Activated CD4-positive, alpha-beta memory T cell treated with anti-CD3 and anti-CD28 coated beads for 36 hours (primary cell): ENCODE results near the gene SLC15A4. TPM values are rescaled to one million over a fixed set of nuclear protein-coding genes. Genes with fewer than 3 reads are reported as not detected.
A peak's percentile ranks its signal among the peaks of the same experiment; 100 is the strongest.
"Not testable (repeated sequence)": the region's sequence is repeated elsewhere in the genome, so short reads cannot be mapped to it uniquely, and the experiment has no call there.

ENCODE experiments used
- CTCF ChIA-PET: fragments of 350-600 bp; sonication (Branson Sonifier 250); formaldehyde crosslinking; loops from one replicate; lab custom pipeline; 2021; ENCODE audit warnings: antibody characterized with exemption, inconsistent platforms; lab: Charles Lee
- POLR2A ChIA-PET: fragments of 350-600 bp; sonication (Branson Sonifier 250); formaldehyde crosslinking; loops from one replicate; lab custom pipeline; 2021; ENCODE audit warnings: antibody characterized with exemption; lab: Charles Lee
- DNase-seq: peaks from one replicate; pipeline ENCODE4 v3.0.0-alpha.2; 2020
- H3K27ac Mint-ChIP-seq: one replicate; pipeline ENCODE4 v1.8.0; 2021; ENCODE audit warnings: mixed read lengths
- H3K27me3 Mint-ChIP-seq: one replicate; pipeline ENCODE4 v1.8.0; 2021; ENCODE audit warnings: mixed read lengths
- H3K36me3 Mint-ChIP-seq: one replicate; pipeline ENCODE4 v1.8.0; 2021; ENCODE audit warnings: mixed read lengths
- H3K4me1 Mint-ChIP-seq: one replicate; pipeline ENCODE4 v1.8.0; 2021; ENCODE audit warnings: low read depth, mixed read lengths
- H3K4me3 Mint-ChIP-seq: one replicate; pipeline ENCODE4 v1.8.0; 2021; ENCODE audit warnings: mild to moderate bottlenecking, mixed read lengths
- H3K9me3 Mint-ChIP-seq: one replicate; pipeline ENCODE4 v1.8.0; 2021; ENCODE audit warnings: mixed read lengths
- intact Hi-C: fragments of 100-400 bp; cut with micrococcal nuclease; formaldehyde crosslinking; loops from one replicate; pipeline ENCODE4 v1.15.1; 2023
- total RNA-seq, 2 experiments: library from RNA; stranded (reverse); gene quantifications; one replicate each; pipeline ENCODE4 v1.2.3, GENCODE V29; 2021

Gene SLC15A4
- total RNA-seq, 2 experiments from 2014 or later = 15.5 to 19.3 TPM

GRCh38 chr12:128839885-128840284 is 16.1 kb upstream of the SLC15A4 start:
- H3K27ac Mint-ChIP-seq, POLR2A ChIA-PET, CTCF ChIA-PET, H3K36me3 Mint-ChIP-seq, H3K9me3 Mint-ChIP-seq, H3K4me1 Mint-ChIP-seq, DNase-seq, H3K4me3 Mint-ChIP-seq, intact Hi-C loops: not testable (repeated sequence)
- peaks cover 16% of the 10 kb centered on the region for H3K27me3 Mint-ChIP-seq

- Mint-ChIP-seq H3K4me1 (peaks cover 13% of the 10 kb centered on the region), H3K27ac (no peak overlapping the region), H3K36me3 (no peaks in the 10 kb centered on the region), H3K9me3 (no peaks in the 10 kb centered on the region), H3K4me3 (no peak overlapping the region), H3K27me3 (peaks cover 14% of the 10 kb centered on the region)
- intact Hi-C loops = no loop called here
- POLR2A ChIA-PET = no interaction called here
- no peak for DNase-seq
- CTCF ChIA-PET = no interaction called here
These were observed 9.7 kb upstream of the SLC15A4 start for GRCh38 chr12:128833418-128833817.

- intact Hi-C loops = no loop called here
- no peaks in the 10 kb centered on the region for H3K36me3 Mint-ChIP-seq
- no peak for DNase-seq
- CTCF ChIA-PET = no interaction called here
- POLR2A ChIA-PET = interaction anchor here (0.7 kb wide), 1 partner anchor 1093 kb away, joined by 3 read pairs; no protein-coding TSS in a partner anchor
- peaks cover 5% of the 10 kb centered on the region for H3K9me3 Mint-ChIP-seq
- H3K4me3 Mint-ChIP-seq = no peak overlapping the region
- no peak overlapping the region for H3K27ac Mint-ChIP-seq
- H3K27me3 Mint-ChIP-seq = peaks cover 12% of the 10 kb centered on the region
- H3K4me1 Mint-ChIP-seq = peaks cover 13% of the 10 kb centered on the region
These were observed 6.7 kb upstream of the SLC15A4 start for GRCh38 chr12:128830505-128830893.

- no peaks in the 10 kb centered on the region for H3K36me3 Mint-ChIP-seq
- H3K4me3 Mint-ChIP-seq = no peak overlapping the region
- H3K27me3 Mint-ChIP-seq = peaks cover 12% of the 10 kb centered on the region
- peaks cover 5% of the 10 kb centered on the region for H3K9me3 Mint-ChIP-seq
- peak overlapping the region; percentile 2 for H3K27ac Mint-ChIP-seq
- intact Hi-C loops = no loop called here
- POLR2A ChIA-PET = interaction anchor here (0.7 kb wide), 1 partner anchor 1092 kb away, joined by 3 read pairs; no protein-coding TSS in a partner anchor
- H3K4me1 Mint-ChIP-seq = peaks cover 14% of the 10 kb centered on the region
- peak; percentile 43 for DNase-seq
- CTCF ChIA-PET = no interaction called here
These were observed 6.2 kb upstream of the SLC15A4 start for GRCh38 chr12:128829861-128830504.

- no peak for DNase-seq
- intact Hi-C loops = no loop called here
- H3K4me1 Mint-ChIP-seq = peaks cover 19% of the 10 kb centered on the region
- ChIA-PET POLR2A (no interaction called here), CTCF (no interaction called here)
- H3K27me3 Mint-ChIP-seq = peaks cover 12% of the 10 kb centered on the region
- H3K27ac Mint-ChIP-seq = no peak overlapping the region
- no peak overlapping the region for H3K4me3 Mint-ChIP-seq
- H3K36me3 Mint-ChIP-seq = no peaks in the 10 kb centered on the region
- H3K9me3 Mint-ChIP-seq = peaks cover 5% of the 10 kb centered on the region
These were observed 4.0 kb upstream of the SLC15A4 start for GRCh38 chr12:128827724-128828123.

- CTCF ChIA-PET = no interaction called here
- H3K4me1 Mint-ChIP-seq = peaks cover 32% of the 10 kb centered on the region
- no peak overlapping the region for H3K4me3 Mint-ChIP-seq
- DNase-seq = no peak
- H3K36me3 Mint-ChIP-seq = peaks cover 7% of the 10 kb centered on the region
- peaks cover 12% of the 10 kb centered on the region for H3K27me3 Mint-ChIP-seq
- intact Hi-C loops = loop anchor here (2.0 kb wide), 1 partner anchor 15 kb away; no protein-coding TSS in a partner anchor
- H3K27ac Mint-ChIP-seq = no peak overlapping the region
- peaks cover 5% of the 10 kb centered on the region for H3K9me3 Mint-ChIP-seq
- POLR2A ChIA-PET = no interaction called here
These were observed 2.1 kb upstream of the SLC15A4 start for GRCh38 chr12:128825835-128826234.

GRCh38 chr12:128823216-128823915 is 392 bp downstream of the SLC15A4 start:
- peaks cover 9% of the 10 kb centered on the region for H3K36me3 Mint-ChIP-seq
- H3K4me3 Mint-ChIP-seq = peak overlapping the region; percentile 78
- POLR2A ChIA-PET = interaction anchor here (1.9 kb wide), 1 partner anchor 13 kb away, joined by 10 read pairs; no protein-coding TSS in a partner anchor
- peaks cover 5% of the 10 kb centered on the region for H3K9me3 Mint-ChIP-seq
- H3K4me1 Mint-ChIP-seq = peaks cover 30% of the 10 kb centered on the region
- no peaks in the 10 kb centered on the region for H3K27me3 Mint-ChIP-seq
- H3K27ac Mint-ChIP-seq = no peak overlapping the region
- intact Hi-C loops = loop anchor here (5.0 kb wide), 1 partner anchor 94 kb away; no protein-coding TSS in a partner anchor
- no peak for DNase-seq
- CTCF ChIA-PET = interaction anchor here (0.6 kb wide), 1 partner anchor 1253 kb away, joined by 3 read pairs; no protein-coding TSS in a partner anchor

GRCh38 chr12:128820723-128821432 is 2.9 kb downstream of the SLC15A4 start:
- Mint-ChIP-seq H3K27me3 (no peaks in the 10 kb centered on the region), H3K9me3 (no peaks in the 10 kb centered on the region), H3K36me3 (peaks cover 9% of the 10 kb centered on the region), H3K4me3 (no peak overlapping the region), H3K27ac (no peak overlapping the region), H3K4me1 (peaks cover 43% of the 10 kb centered on the region)
- intact Hi-C loops = loop anchor here (5.0 kb wide), 1 partner anchor 96 kb away; no protein-coding TSS in a partner anchor
- DNase-seq = no peak
- POLR2A ChIA-PET = no interaction called here
- CTCF ChIA-PET = no interaction called here

- CTCF ChIA-PET = no interaction called here
- H3K4me1 Mint-ChIP-seq = peaks cover 45% of the 10 kb centered on the region
- no peaks in the 10 kb centered on the region for H3K9me3 Mint-ChIP-seq
- no peak overlapping the region for H3K4me3 Mint-ChIP-seq
- POLR2A ChIA-PET = no interaction called here
- DNase-seq = no peak
- intact Hi-C loops = loop anchor here (5.0 kb wide), 1 partner anchor 97 kb away; no protein-coding TSS in a partner anchor
- H3K27ac Mint-ChIP-seq = no peak overlapping the region
- no peaks in the 10 kb centered on the region for H3K27me3 Mint-ChIP-seq
- peaks cover 9% of the 10 kb centered on the region for H3K36me3 Mint-ChIP-seq
These were observed 3.5 kb downstream of the SLC15A4 start for GRCh38 chr12:128820253-128820652.

GRCh38 chr12:128819293-128820144 is 4.2 kb downstream of the SLC15A4 start:
- ChIA-PET CTCF (no interaction called here), POLR2A (interaction anchor here (0.5 kb wide), 1 partner anchor 37 kb away, joined by 4 read pairs; no protein-coding TSS in a partner anchor)
- no peaks in the 10 kb centered on the region for H3K9me3 Mint-ChIP-seq
- peaks cover 40% of the 10 kb centered on the region for H3K4me1 Mint-ChIP-seq
- H3K4me3 Mint-ChIP-seq = no peak overlapping the region
- no peak overlapping the region for H3K27ac Mint-ChIP-seq
- H3K27me3 Mint-ChIP-seq = no peaks in the 10 kb centered on the region
- DNase-seq = no peak
- intact Hi-C loops = loop anchor here (5.0 kb wide), 1 partner anchor 98 kb away; no protein-coding TSS in a partner anchor
- H3K36me3 Mint-ChIP-seq = peaks cover 15% of the 10 kb centered on the region
